SK-N-SH treated with all-trans-retinoic acid at 6 μM for 48 hours (cell line): Measurements from ENCODE around the gene PCK1.

Experiments used
- ATAC-seq: fragments of 200-7000 bp; cut with Tn5 transposase; 3 replicates; pipeline ENCODE4 v1.9.1; 2020; ENCODE audit warnings: mild to moderate bottlenecking, moderate library complexity
- ARNTL ChIP-seq: fragments of 450-650 bp; formaldehyde crosslinking; IDR thresholded peaks from 2 replicates; pipeline ENCODE4 v1.5.0; 2020; ENCODE audit warnings: low read depth, mild to moderate bottlenecking, moderate library complexity, borderline replicate concordance
- BACH2 ChIP-seq: fragments of 250-450 bp; sonication (Bioruptor Pico); IDR thresholded peaks from 2 replicates; pipeline ENCODE4 v1.9.0; 2021; ENCODE audit warnings: mild to moderate bottlenecking, borderline replicate concordance
- CREB5 ChIP-seq: fragments of 250-450 bp; sonication (Bioruptor Pico); IDR thresholded peaks from 2 replicates; pipeline ENCODE4 v1.5.1; 2020; ENCODE audit warnings: low read depth, mild to moderate bottlenecking, moderate library complexity
- CSDC2 ChIP-seq: fragments of 250-450 bp; sonication (Bioruptor Pico); IDR thresholded peaks from 2 replicates; pipeline ENCODE4 v1.5.0; 2020; ENCODE audit warnings: mild to moderate bottlenecking, moderate library complexity
- CSRNP3 ChIP-seq: fragments of 250-450 bp; sonication (Bioruptor Pico); IDR thresholded peaks from 2 replicates; pipeline ENCODE4 v1.5.1; 2021; ENCODE audit warnings: mild to moderate bottlenecking, moderate library complexity
- ESRRG ChIP-seq: fragments of 250-450 bp; sonication (Bioruptor Pico); IDR thresholded peaks from 2 replicates; pipeline ENCODE4 v1.6.1; 2021; ENCODE audit warnings: mild to moderate bottlenecking
- GLIS3 ChIP-seq: fragments of 250-450 bp; sonication (Bioruptor Pico); IDR thresholded peaks from 2 replicates; pipeline ENCODE4 v1.5.0; 2020; ENCODE audit warnings: mild to moderate bottlenecking, moderate library complexity
- ISL1 ChIP-seq: fragments of 250-450 bp; sonication (Bioruptor Pico); IDR thresholded peaks from 2 replicates; pipeline ENCODE4 v2.1.2; 2022; ENCODE audit warnings: mild to moderate bottlenecking, moderate library complexity
- OSR1 ChIP-seq: fragments of 250-450 bp; sonication (Bioruptor Pico); IDR thresholded peaks from 2 replicates; pipeline ENCODE4 v1.8.0; 2022; ENCODE audit warnings: moderate library complexity, mild to moderate bottlenecking, inconsistent platforms
- PATZ1 ChIP-seq: fragments of 250-450 bp; sonication (Bioruptor Pico); IDR thresholded peaks from 2 replicates; pipeline ENCODE4 v1.8.0; 2020; ENCODE audit warnings: mild to moderate bottlenecking, moderate library complexity, borderline replicate concordance
- POU6F1 ChIP-seq: fragments of 250-450 bp; sonication (Bioruptor Pico); IDR thresholded peaks from 2 replicates; pipeline ENCODE4 v1.8.0; 2021; ENCODE audit warnings: low read depth, mild to moderate bottlenecking, moderate library complexity, borderline replicate concordance
- PPARA ChIP-seq: fragments of 250-450 bp; sonication (Bioruptor Pico); IDR thresholded peaks from 2 replicates; pipeline ENCODE4 v1.5.0; 2020; ENCODE audit warnings: mild to moderate bottlenecking, borderline replicate concordance
- RARB ChIP-seq: fragments of 250-450 bp; sonication (Bioruptor Pico); IDR thresholded peaks from 2 replicates; pipeline ENCODE4 v1.8.0; 2021; ENCODE audit warnings: mild to moderate bottlenecking, moderate library complexity
- SNAI2 ChIP-seq: fragments of 250-450 bp; sonication (Bioruptor Pico); IDR thresholded peaks from 2 replicates; pipeline ENCODE4 v1.5.0; 2020; ENCODE audit warnings: mild to moderate bottlenecking, moderate library complexity
- TSHZ2 ChIP-seq: fragments of 250-450 bp; sonication (Bioruptor Pico); IDR thresholded peaks from 2 replicates; pipeline ENCODE4 v1.5.0; 2020; ENCODE audit warnings: mild to moderate bottlenecking, moderate library complexity
- ZC3H10 ChIP-seq: fragments of 250-450 bp; sonication (Bioruptor Pico); IDR thresholded peaks from 2 replicates; pipeline ENCODE4 v1.5.1; 2021; ENCODE audit warnings: mild to moderate bottlenecking, moderate library complexity
- ZFP3 ChIP-seq: fragments of 250-450 bp; sonication (Bioruptor Pico); IDR thresholded peaks from 2 replicates; pipeline ENCODE4 v1.5.0; 2020; ENCODE audit warnings: mild to moderate bottlenecking, moderate library complexity
- ZFP30 ChIP-seq: fragments of 450-650 bp; formaldehyde crosslinking; IDR thresholded peaks from 2 replicates; pipeline ENCODE4 v1.5.0; 2022; ENCODE audit warnings: mild to moderate bottlenecking, moderate library complexity
- ZNF565 ChIP-seq: fragments of 450-650 bp; formaldehyde crosslinking; conservative IDR thresholded peaks from 2 replicates; pipeline ENCODE4 v1.5.0; 2020; ENCODE audit warnings: low read depth, mild to moderate bottlenecking, moderate library complexity
- ZNF70 ChIP-seq: fragments of 450-650 bp; formaldehyde crosslinking; IDR thresholded peaks from 2 replicates; pipeline ENCODE4 v1.5.0; 2020; ENCODE audit warnings: mild to moderate bottlenecking, moderate library complexity

Gene PCK1

GRCh38 chr20:57573894-57574293 lies 13.0 kb downstream of the PCK1 start:
- TF ChIP-seq GLIS3: no peak
- TF ChIP-seq ZFP3 (CRISPR knock-in tag): no peak
- TF ChIP-seq POU6F1 (CRISPR knock-in tag): no peak
- TF ChIP-seq CSRNP3 (CRISPR knock-in tag): no peak
- TF ChIP-seq ZFP30 (CRISPR knock-in tag): no peak
- no peak for TF ChIP-seq ESRRG (CRISPR knock-in tag)
- TF ChIP-seq, all 23 proteins: peak for 0
- ATAC-seq: no peak

- no peak for ATAC-seq
- TF ChIP-seq ZNF70 (CRISPR knock-in tag) (no peak), BACH2 (CRISPR knock-in tag) (no peak)
These were observed 14.0 kb downstream of the PCK1 start for GRCh38 chr20:57574954-57575353.

- no peak for ATAC-seq
These were observed 15.1 kb downstream of the PCK1 start for GRCh38 chr20:57576002-57576401.

More at GRCh38 chr20:57576002-57576401, 15.1 kb downstream of the PCK1 start:
- no peak for TF ChIP-seq CSRNP3 (CRISPR knock-in tag)
- no peak for TF ChIP-seq POU6F1 (CRISPR knock-in tag)
- no peak for TF ChIP-seq PATZ1 (CRISPR knock-in tag)
- no peak for TF ChIP-seq ZFP30 (CRISPR knock-in tag)
- no peak for TF ChIP-seq CREB5 (CRISPR knock-in tag)
- no peak for TF ChIP-seq ZNF565
- TF ChIP-seq ZNF70 (CRISPR knock-in tag): no peak
- TF ChIP-seq ISL1 (CRISPR knock-in tag): no peak
- no peak for TF ChIP-seq ZC3H10 (CRISPR knock-in tag)
- TF ChIP-seq CSDC2: no peak
- no peak for TF ChIP-seq ARNTL (CRISPR knock-in tag)
- no peak for TF ChIP-seq RARB
- TF ChIP-seq ESRRG (CRISPR knock-in tag): no peak
- no peak for TF ChIP-seq TSHZ2 (CRISPR knock-in tag)
- TF ChIP-seq ZFP3 (CRISPR knock-in tag): no peak
- no peak for TF ChIP-seq PPARA (CRISPR knock-in tag)
- TF ChIP-seq SNAI2 (CRISPR knock-in tag): no peak
- TF ChIP-seq OSR1 (CRISPR knock-in tag): no peak
